ENCODE results near the gene LRP1B. TPM values are rescaled to one million over a fixed set of nuclear protein-coding genes. Genes with fewer than 3 reads are reported as not detected.

Gene LRP1B
- total and polyA plus RNA-seq, 2 of the 8 experiments (the other 6 are each of a cell fraction or from before 2014, with no cell fraction given): 0.03 TPM; not detected in 1

DNA sequence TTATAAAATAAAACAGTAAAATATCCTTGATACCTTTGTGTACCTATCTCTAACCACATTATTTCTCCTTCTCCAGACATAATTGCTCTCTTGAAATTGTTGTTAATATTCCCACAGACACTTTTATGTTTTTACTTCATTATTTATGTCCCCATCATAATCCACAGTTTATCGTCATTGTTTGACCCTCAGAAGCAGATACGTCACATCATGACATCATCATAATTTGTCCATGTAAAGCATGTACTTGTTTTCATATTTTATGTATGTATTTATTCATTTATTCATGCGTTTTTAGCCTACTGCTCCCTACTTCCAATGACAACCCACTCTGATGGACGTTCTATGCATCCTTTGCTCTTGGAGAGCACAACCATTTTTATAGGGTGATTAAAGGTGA, 1943.7 kb downstream of the LRP1B start:
- no peak overlapping the region for H2BK12ac ChIP-seq (ENCODE audit: low read depth, low read length)

More for the DNA sequence above, 1943.7 kb downstream of the LRP1B start:
- Histone ChIP-seq H3K4me3 (ENCODE audit: extremely low read depth in 1 of 4, insufficient read depth in 2 of 4, low read depth in 3 of 4, low read length in 4 of 4) (no peak overlapping the region), H3K18ac (ENCODE audit: extremely low read depth, low read length) (no peak overlapping the region), H3K56ac (replicated peaks; ENCODE audit: insufficient read length, low read depth, low read length) (no peak overlapping the region), H3K27me3 (replicated peaks in 1 of 4; ENCODE audit: control insufficient read depth in 3 of 4, extremely low read depth in 1 of 4, insufficient read depth in 3 of 4, low read length in 3 of 4) (no peaks in the 10 kb centered on the region), H2BK15ac (ENCODE audit: low read length) (no peak overlapping the region), H2AK5ac (ENCODE audit: low read depth, low read length) (no peak overlapping the region), H3K4me2 (ENCODE audit: insufficient read depth in 1 of 2, low read depth in 2 of 2, low read length in 2 of 2) (no peak overlapping the region), H2BK120ac (replicated peaks; ENCODE audit: low read depth, low read length) (no peak overlapping the region), H4K5ac (ENCODE audit: insufficient read length, low read depth, low read length) (no peak overlapping the region), H3K27ac (ENCODE audit: low read depth, low read length) (no peak overlapping the region), H4K20me1 (replicated peaks in 1 of 2; ENCODE audit: control insufficient read depth in 1 of 2, insufficient read depth in 2 of 2, low read length in 2 of 2) (no peaks in the 10 kb centered on the region), H3K36me3 (ENCODE audit: control insufficient read depth in 2 of 4, insufficient read depth in 4 of 4, low read length in 3 of 4) (no peaks in the 10 kb centered on the region), H3K9ac (replicated peaks in 1 of 4; ENCODE audit: extremely low read depth in 1 of 4, low read depth in 3 of 4, low read length in 3 of 4) (no peak overlapping the region), H3K23me2 (ENCODE audit: low read depth, low read length) (0 out of 2 replicates have a peak, but pooled peaks cover 1% of the 10 kb centered on the region), H3K4ac (replicated peaks; ENCODE audit: insufficient read length, low read depth, low read length) (no peak overlapping the region), H3K9me3 (ENCODE audit: insufficient read depth in 2 of 2, low read depth in 1 of 2, low read length in 1 of 2) (no peaks in the 10 kb centered on the region), H4K91ac (replicated peaks; ENCODE audit: insufficient read length, low read length) (no peak overlapping the region), H3K14ac (ENCODE audit: insufficient read length) (no peak overlapping the region), H2AFZ (ENCODE audit: low read length) (no peak overlapping the region), H2BK5ac (ENCODE audit: low read depth, low read length) (no peak overlapping the region), H4K8ac (ENCODE audit: extremely low read depth, insufficient read depth, low read length) (no peak overlapping the region), H3K79me1 (ENCODE audit: low read depth, low read length) (no peaks in the 10 kb centered on the region), H3K4me1 (replicated peaks in 1 of 4; ENCODE audit: control insufficient read depth in 3 of 4, insufficient read depth in 4 of 4, low read length in 3 of 4) (no peaks in the 10 kb centered on the region), H3K79me2 (ENCODE audit: control insufficient read depth in 1 of 2, insufficient read depth in 2 of 2, low read length in 2 of 2) (no peaks in the 10 kb centered on the region), H3K23ac (ENCODE audit: insufficient read length) (no peak overlapping the region), H2BK20ac (ENCODE audit: low read length) (no peak overlapping the region)
- FAIRE-seq (no peak), DNase-seq (ENCODE audit: low read depth in 1 of 2, low spot score in 2 of 2) (no peak)
- no peak for TF ChIP-seq GABPA (IDR thresholded peaks at IDR 0.05; ENCODE audit: borderline replicate concordance, insufficient read depth, low read length)
- TF ChIP-seq EP300 (IDR thresholded peaks at IDR 0.05; ENCODE audit: borderline replicate concordance in 1 of 2, low read depth in 2 of 2, low read length in 2 of 2): no peak
- TF ChIP-seq, protein P1, sequence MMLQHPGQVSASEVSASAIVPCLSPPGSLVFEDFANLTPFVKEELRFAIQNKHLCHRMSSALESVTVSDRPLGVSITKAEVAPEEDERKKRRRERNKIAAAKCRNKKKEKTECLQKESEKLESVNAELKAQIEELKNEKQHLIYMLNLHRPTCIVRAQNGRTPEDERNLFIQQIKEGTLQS (IDR thresholded peaks at IDR 0.05; ENCODE audit: insufficient read depth, low read depth, low read length): no peak
- TF ChIP-seq GTF2F1 (IDR thresholded peaks at IDR 0.05; ENCODE audit: borderline replicate concordance, low read depth, low read length): no peak
- TF ChIP-seq, protein P2, sequence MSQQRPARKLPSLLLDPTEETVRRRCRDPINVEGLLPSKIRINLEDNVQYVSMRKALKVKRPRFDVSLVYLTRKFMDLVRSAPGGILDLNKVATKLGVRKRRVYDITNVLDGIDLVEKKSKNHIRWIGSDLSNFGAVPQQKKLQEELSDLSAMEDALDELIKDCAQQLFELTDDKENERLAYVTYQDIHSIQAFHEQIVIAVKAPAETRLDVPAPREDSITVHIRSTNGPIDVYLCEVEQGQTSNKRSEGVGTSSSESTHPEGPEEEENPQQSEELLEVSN (IDR thresholded peaks at IDR 0.05): no peak
- no peak for TF ChIP-seq NANOG (IDR thresholded peaks at IDR 0.05; ENCODE audit: insufficient read depth, low read depth, low read length, poor library complexity, severe bottlenecking)
- TF ChIP-seq SRF (IDR thresholded peaks at IDR 0.05; ENCODE audit: low read depth, low read length): no peak
- no peak for TF ChIP-seq NRF1 (IDR thresholded peaks at IDR 0.05; ENCODE audit: low read depth, low read length)
- no peak for TF ChIP-seq MAFK (IDR thresholded peaks at IDR 0.05; ENCODE audit: low read depth, low read length)
- TF ChIP-seq JUND (IDR thresholded peaks at IDR 0.05; ENCODE audit: low read length): no peak
- TF ChIP-seq TAF1 (IDR thresholded peaks at IDR 0.05; ENCODE audit: low read depth, low read length): no peak
- no peak for TF ChIP-seq BRCA1 (IDR thresholded peaks at IDR 0.05; ENCODE audit: low read depth, low read length)
- WGBS, 2 experiments (ENCODE audit: extremely low coverage in 1 of 2, insufficient coverage in 1 of 2, insufficient read length in 1 of 2, insufficient replicate concordance in 2 of 2, low coverage in 1 of 2, low lambda C conversion rate in 2 of 2, missing lambda C conversion rate in 1 of 2): 91% methylated on average over 4 of the region's 4 CpGs; no CpG with 5 or more reads in 1 of the 2 experiments
- CTCF ChIA-PET (ENCODE audit: partially characterized antibody): no interaction called here
- POLR2A ChIA-PET (ENCODE audit: partially characterized antibody): no interaction called here

Data from H1 (cell line).